ENCODE results near the gene BRF1.
"Not testable (repeated sequence)": the region's sequence is repeated elsewhere in the genome, so short reads cannot be mapped to it uniquely, and the experiment has no call there.

Gene BRF1

DNA sequence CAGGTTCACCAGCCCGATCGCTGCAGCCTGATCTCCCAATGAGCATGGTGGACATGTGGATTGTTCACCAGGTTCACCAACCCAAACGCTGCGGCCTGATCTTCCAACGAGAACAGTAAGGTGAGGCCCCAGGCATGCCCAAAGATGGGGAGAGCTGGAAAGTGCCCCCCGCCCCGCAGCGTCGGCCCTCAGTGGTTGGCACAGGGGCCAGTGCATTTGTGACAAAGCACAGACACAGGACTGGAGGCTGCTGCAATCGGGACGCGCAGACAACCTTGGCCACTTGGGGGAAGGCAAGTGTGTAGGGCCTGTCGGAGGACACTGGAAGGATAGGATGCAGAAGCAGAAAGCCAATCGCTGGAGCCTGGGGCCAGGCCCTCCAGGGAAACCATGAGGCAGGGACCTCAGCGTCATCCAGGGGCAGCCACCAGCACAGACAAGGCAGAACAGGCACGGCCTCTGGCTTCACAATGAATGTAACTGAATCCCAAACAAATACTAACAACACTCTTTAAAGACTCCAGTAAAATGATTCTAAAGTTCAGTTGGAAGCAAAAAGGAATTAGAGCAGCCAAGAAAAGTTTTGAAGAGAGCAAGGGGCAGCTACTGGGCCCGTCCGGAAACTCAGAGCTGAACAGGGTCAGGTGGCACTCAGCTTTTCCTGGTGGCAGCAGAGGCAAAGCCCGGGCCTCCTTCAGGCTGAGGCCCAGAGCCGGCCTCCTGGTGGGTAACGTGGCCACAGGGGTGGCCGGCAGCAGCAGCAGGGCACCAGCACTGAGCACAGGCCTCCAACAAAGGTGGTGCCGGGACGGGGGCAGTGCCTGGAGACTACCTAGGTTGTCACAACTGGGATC, 13.3 kb downstream of the BRF1 start:
- DNase-seq = no peak

GRCh38 chr14:105286759-105287144, 14.0 kb downstream of the BRF1 start:
- no peak for DNase-seq

GRCh38 chr14:105285174-105285573, 15.6 kb downstream of the BRF1 start:
- no peak for DNase-seq

DNA sequence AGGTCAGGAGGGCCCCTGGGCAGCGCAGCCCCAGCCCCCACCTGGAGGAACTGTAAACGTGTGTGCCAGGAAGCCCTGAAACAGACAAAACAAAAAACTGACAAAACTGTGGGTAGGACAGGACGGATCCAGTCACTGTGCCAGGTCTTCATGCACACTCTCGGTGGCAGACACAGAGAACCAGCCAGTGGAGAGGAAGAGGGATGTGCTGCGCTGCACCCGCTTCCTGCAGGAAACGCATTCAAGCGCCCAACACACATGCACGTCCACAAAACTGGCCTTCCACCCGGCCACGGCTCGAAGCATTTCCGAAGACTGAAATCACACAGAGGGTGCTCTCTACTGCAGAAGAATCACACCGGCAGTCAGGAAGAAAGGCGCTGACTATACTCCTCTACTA, 16.9 kb downstream of the BRF1 start:
- DNase-seq = peak; percentile 33

DNA sequence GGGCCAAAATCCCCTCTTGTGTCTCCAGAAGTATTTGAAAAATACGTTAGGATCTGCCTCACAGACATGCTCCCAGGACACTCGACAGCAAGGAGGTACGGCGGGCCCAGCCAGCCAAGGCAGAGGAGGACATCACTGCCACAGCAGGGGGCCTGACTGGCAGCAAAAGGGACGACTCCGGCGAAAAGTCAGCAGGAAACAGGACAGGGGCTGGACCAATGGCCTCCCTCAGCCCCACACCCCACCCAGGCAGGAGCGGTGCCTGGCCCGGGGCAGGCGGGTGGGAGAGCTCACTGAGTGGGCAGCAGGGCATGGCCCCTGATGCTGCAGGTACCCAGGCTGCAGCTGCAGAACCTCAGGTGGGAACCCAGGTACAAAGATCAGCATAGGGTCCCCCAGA, 17.8 kb downstream of the BRF1 start:
- no peak for DNase-seq

- no peak for DNase-seq
Observed at GRCh38 chr14:105282098-105282725, 18.6 kb downstream of the BRF1 start.

DNA sequence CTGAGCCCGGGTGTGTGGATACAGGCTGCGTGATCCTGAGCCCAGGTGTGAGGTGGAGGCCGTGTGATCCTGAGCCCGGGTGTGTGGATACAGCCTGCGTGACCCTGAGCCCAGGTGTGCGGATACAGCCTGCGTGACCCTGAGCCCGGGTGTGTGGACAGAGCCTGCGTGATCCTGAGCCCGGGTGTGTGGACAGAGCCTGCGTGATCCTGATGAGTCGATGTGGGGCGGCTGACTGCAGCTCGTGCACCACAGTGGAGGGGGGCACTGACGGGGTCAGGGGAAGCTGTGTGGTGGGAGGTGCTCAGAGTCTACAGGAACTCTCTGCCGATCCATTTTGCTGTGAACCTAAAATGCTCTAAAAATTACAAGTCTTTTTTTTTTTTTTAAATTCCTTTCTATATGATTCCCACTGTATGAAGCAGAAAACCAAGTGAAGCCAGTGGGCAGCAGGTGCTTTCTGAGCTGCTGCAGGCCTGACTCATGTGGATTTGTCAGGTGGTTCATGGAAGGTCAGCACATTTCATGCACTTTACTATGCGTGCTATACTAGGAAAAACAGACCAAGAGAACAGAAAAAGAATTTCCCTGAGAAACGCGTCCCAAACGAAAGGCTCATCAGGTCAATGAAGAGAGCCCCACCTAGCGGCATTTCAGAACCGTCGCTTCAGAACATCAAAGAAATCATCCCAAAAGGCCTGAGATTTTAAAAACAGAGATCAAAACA, 19.3 kb downstream of the BRF1 start:
- peak; percentile 52 for DNase-seq

DNA sequence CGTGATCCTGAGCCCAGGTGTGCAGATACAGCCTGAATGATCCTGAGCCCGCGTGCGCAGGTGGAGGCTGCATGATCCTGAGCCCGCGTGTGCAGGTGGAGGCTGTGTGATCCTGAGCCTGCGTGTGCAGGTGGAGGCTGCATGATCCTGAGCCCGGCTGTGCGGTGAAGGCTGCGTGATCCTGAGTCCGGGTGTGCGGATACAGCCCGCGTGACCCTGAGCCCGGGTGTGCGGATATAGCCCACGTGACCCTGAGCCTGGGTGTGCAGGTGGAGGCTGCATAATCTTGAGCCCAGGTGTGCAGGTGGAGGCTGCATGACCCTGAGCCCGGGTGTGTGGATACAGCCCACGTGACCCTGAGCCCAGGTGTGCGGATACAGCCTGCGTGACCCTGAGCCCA, 20.3 kb downstream of the BRF1 start:
- no peak for DNase-seq

- DNase-seq = no peak
Observed at GRCh38 chr14:105279642-105280361, 21.0 kb downstream of the BRF1 start.

DNA sequence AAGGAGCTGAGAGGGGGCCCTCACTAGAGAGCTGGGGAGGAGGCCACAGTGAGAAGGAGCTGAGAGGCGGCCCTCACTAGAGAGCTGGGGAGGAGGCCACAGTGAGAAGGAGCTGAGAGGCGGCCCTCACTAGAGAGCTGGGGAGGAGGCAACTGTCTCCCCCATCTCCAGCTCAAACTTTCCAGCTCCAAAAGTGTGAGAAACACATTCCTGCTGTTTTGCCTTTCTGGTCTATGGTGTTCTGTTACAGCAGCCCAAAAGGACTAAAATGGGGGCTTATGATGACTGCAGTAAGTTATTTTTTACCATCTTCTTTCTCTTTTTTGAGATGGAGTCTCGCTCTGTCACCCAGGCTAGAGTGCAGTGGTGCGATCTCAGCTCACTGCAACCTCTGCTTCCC, 23.4 kb downstream of the BRF1 start:
- DNase-seq = not testable (repeated sequence)

DNA sequence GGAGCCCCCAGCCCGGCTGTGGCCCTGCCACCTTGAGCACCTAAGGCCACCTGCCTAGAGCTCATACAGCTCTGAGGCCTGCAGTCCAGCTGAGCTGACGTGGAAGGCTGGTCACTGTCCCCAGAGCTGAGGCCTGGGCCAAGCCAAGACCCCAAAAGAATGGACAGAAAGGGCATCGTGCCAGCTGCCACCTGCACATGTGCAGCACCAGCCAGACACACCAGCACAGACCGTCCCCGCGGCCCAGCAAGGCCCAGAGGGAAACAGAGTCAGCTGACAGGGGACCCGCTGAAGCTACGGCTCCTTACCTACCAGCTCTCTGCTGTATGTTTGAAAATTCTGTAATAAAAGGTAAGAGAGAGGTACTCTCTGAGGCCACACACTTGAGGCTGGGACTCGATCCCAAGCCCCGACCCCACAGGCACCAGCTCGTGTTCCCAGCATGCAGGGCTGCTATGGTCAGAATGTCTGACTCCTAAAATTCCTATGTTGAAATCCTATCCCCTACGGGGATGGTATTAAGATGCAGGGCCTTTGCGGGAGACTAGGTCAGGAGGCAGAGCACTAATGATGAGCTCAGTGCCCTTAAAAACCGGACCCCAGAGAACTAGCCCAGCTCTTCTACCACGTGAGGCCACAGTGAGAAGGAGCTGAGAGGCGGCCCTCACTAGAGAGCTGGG, 25.4 kb downstream of the BRF1 start:
- no peak for DNase-seq

- no peak for DNase-seq
Observed at GRCh38 chr14:105274637-105275036, 26.2 kb downstream of the BRF1 start.

DNA sequence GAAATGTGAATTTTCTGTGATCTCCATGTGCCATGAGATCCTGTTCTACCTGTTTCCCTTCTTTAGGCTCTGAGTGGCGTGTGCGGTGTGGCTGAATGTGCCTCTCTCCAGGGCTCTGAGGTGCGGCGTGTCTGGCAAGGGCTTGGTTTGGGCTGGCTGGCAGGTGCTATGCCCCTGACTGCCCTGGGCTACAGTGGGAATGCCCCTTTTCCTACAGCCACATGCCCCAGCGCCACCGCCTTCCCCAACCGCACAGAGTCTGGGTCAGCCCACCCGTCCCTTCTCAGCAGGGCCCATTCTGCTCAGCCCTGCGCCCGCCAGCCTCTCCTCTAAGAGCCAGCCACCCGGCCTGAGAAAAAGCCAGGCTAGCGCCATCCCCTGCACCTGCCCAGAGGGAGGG, 27.7 kb downstream of the BRF1 start:
- no peak for DNase-seq

GRCh38 chr14:105272623-105273022, 28.2 kb downstream of the BRF1 start:
- no peak for DNase-seq

DNA sequence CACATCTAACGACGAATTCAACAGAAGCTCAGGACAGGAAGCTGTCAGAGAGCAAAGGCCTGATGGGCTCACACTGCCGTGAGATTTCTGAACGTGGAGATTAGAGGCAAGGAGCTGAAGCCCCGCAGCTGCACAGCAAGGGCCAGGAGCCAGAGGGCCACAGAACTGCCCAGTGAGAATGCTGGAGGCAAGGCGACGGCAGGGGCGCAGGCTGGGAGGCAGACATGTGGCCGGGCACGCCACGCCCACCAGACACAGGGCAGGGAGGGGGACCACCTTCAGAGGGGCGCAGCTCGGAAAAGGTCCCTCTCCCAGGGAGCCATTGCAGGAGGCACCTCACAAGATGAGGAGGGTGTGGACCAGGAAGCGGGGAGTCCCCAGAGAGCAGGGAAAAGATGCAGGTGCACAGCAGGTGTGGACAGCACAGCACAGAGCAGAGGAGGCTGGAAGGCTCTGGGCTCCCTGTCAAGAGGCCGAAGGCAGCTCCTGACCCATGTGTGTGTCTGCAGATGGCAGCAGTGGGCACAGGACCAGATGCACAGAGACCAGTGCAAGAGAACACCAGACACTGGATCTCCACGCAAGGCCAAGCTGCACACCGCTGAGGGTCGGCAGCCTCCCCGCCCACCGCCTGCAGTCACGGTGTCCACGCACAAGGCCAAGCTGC, 29.4 kb downstream of the BRF1 start:
- no peak for DNase-seq

DNA sequence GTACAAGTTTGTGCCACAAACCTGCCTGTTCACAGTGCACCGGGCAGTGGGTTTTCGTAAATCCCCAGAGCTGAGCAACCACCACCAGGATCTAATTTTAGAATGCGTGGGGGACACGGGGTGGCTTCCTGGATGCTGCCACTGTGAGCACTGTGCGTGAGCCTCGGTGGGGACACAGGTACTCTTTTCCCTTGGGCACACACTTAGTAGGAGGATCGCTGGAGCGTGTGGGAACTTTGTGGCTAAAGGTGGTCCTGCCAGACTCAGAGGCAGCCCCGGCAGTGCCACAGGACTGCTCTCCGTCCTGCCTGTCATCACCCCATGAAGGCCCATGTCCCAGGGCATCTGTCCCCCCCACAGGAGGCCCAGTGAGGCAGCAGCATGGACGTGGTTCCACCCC, 31.4 kb downstream of the BRF1 start:
- DNase-seq = no peak

- no peak for DNase-seq
Observed at GRCh38 chr14:105268736-105269354, 32.0 kb downstream of the BRF1 start.

GRCh38 chr14:105267820-105268548, 32.8 kb downstream of the BRF1 start:
- DNase-seq = no peak

- DNase-seq = no peak
Observed at GRCh38 chr14:105261781-105262180, 39.0 kb downstream of the BRF1 start.

- no peak for DNase-seq
Observed at GRCh38 chr14:105260959-105261358, 39.8 kb downstream of the BRF1 start.

- no peak for DNase-seq
Observed at GRCh38 chr14:105258846-105259245, 42.0 kb downstream of the BRF1 start.
